ENCODE measurements around the gene SLC43A1.

SLC43A1 gene

DNA sequence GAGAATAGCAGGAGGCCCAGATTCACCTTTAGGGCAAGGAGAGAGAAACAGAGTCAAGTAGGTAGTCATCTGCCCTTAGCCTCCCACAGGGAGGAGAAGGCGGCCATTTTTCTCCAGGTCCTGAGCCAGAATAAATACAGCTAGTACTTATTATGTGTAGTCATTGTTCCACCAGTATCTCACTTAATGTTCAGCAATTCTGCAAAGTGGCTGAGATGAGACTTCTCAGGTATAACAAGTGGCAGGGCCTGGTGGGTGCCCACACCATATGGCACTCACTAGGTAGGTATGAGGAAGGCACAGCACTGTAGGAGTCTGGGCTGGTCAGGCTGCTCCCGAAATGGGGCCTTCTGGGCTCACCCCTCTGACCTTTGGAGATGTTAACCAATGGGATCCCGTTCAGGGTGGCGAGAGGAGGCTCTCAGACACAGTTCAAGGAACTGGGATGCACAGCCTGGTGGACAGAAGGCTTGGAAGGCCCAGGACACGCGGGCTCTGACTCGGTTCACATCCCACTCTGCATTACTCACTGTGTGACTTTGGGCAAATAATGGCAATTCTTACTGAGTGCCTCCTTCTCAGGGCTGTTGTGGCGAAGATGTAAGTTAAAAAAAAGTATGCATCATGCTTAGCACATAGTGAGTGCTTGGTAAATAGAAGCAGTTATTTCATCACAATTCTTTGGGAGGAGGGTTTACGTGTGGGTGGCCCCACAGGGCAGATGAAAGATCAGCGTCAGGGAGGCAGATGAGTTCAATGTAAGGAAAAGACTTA is 30.1 kb downstream of the SLC43A1 start:
- Histone ChIP-seq H3K36me3 (no peaks in the 10 kb centered on the region), H3K9me3 (no peaks in the 10 kb centered on the region), H3K27ac (peak overlapping the region; percentile 49), H3K4me1 (ENCODE audit: control insufficient read depth in 1 of 2, insufficient read depth in 1 of 2, low read depth in 1 of 2, low read length in 1 of 2) (peaks cover 69 to 75% of the 10 kb centered on the region in 2 experiments), H3K27me3 (peaks cover 10% of the 10 kb centered on the region), H3K4me3 (ENCODE audit: low read depth in 1 of 2, low read length in 1 of 2) (no peak overlapping the region)
- TF ChIP-seq, protein P1, sequence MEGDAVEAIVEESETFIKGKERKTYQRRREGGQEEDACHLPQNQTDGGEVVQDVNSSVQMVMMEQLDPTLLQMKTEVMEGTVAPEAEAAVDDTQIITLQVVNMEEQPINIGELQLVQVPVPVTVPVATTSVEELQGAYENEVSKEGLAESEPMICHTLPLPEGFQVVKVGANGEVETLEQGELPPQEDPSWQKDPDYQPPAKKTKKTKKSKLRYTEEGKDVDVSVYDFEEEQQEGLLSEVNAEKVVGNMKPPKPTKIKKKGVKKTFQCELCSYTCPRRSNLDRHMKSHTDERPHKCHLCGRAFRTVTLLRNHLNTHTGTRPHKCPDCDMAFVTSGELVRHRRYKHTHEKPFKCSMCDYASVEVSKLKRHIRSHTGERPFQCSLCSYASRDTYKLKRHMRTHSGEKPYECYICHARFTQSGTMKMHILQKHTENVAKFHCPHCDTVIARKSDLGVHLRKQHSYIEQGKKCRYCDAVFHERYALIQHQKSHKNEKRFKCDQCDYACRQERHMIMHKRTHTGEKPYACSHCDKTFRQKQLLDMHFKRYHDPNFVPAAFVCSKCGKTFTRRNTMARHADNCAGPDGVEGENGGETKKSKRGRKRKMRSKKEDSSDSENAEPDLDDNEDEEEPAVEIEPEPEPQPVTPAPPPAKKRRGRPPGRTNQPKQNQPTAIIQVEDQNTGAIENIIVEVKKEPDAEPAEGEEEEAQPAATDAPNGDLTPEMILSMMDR (IDR thresholded peaks at IDR 0.05), result no peak

DNA sequence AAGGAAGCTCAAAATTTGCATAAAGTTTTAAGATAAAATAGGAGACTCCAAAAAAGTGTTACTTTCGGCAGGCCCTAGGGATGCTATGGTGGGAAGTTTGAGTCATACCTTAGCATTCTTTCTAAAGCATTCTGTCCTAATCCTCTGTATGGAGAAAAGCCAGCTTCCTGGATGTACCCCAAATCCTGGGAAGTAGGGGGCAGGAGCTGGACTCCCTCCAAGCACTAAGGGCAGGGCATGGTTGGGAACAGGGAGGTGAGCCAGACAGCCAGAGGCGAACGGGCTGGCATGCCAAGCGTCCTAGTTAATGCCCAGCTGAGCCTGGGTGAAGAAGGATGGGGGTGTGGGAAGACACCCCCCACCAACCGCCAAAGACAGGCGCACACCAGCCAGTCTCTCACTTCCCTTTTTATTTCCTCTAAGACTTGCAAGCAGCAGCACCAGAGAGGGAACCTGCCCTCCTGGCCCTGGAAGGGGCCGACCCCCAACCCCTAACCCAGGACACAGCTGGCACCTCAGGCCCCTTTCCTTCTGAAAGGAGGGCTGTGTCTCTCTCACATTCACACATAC is 31.3 kb downstream of the SLC43A1 start:
- Histone ChIP-seq H3K4me1 (ENCODE audit: control insufficient read depth in 1 of 2, insufficient read depth in 1 of 2, low read depth in 1 of 2, low read length in 1 of 2) (peaks cover 68 to 73% of the 10 kb centered on the region in 2 experiments), H3K36me3 (no peaks in the 10 kb centered on the region), H3K4me3 (ENCODE audit: low read depth in 1 of 2, low read length in 1 of 2) (no peak overlapping the region), H3K27me3 (peaks cover 10% of the 10 kb centered on the region), H3K27ac (peak overlapping the region; percentile 49), H3K9me3 (no peaks in the 10 kb centered on the region)
- TF ChIP-seq, protein P1 (IDR thresholded peaks at IDR 0.05), result no peak

DNA sequence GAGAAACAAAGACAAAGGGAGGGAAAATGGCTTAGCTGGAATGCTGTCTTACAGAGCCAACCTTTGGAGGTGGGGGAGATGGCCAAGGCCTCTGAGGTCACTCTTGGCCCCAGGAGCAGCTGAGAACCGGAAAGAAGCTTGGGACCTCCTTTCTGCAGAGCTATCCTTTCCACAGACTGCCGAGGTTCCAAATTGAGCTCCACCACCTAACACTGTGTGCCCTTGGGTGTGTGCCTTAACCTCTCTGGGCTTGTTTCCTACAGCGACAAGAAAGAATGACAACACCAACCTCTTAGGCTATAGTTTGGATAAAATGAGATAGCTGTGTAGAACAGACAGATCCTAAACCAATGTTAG is 32.0 kb downstream of the SLC43A1 start:
- no peaks in the 10 kb centered on the region for H3K36me3 ChIP-seq
- no peak overlapping the region for H3K27ac ChIP-seq
- H3K9me3 ChIP-seq, result no peaks in the 10 kb centered on the region
- peaks cover 10% of the 10 kb centered on the region for H3K27me3 ChIP-seq
- H3K4me1 ChIP-seq (ENCODE audit: control insufficient read depth in 1 of 2, insufficient read depth in 1 of 2, low read depth in 1 of 2, low read length in 1 of 2), result peaks cover 61 to 66% of the 10 kb centered on the region in 2 experiments
- peak overlapping the region in 1 of 2 experiments; percentile 61 for H3K4me3 ChIP-seq (ENCODE audit: low read depth in 1 of 2, low read length in 1 of 2)
- TF ChIP-seq, protein P1 (IDR thresholded peaks at IDR 0.05), result no peak

DNA sequence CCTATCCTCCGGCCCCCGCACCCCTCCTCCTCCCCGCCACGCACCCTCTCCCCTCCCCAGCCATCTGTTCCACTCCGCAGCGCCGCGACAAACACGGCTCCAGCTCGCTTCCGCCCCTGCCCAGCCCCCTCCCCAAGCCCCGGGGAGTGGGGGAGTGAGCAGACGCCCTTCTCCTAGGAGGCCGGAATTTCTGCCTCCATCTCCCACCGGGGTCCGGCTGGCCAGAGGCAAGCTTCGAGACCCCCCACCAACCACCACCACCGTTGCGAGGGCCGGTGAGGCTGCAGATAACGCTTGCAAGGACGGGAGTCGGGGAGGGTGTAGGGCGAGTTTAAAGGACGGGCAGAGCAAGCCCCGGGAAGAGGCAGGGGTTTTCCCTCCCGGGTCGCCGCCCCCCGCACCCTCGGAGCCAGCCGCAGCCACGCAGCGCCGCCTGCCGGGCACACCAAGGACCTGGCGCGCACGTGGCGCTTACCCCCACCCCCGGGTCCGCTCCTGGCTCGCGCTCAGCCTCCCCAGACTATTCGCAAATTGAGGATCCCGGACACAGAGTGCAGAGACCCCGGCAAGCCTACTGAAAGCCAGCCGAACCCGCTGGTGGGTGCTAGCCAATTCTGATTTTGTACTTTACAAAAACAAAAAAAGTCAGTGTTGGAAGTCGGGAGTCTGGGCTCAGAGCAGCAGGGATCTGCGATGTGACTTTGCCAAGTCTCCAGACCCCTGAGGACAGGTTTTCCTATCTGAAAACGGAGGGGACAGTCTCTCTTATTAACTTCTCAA is 32.5 kb downstream of the SLC43A1 start:
- Histone ChIP-seq H3K4me1 (ENCODE audit: control insufficient read depth in 1 of 2, insufficient read depth in 1 of 2, low read depth in 1 of 2, low read length in 1 of 2) (peaks cover 55 to 60% of the 10 kb centered on the region in 2 experiments), H3K4me3 (ENCODE audit: low read depth in 1 of 2, low read length in 1 of 2) (peak overlapping the region; percentile 48 to 61)

More for the DNA sequence above, 32.5 kb downstream of the SLC43A1 start:
- Histone ChIP-seq H3K27me3 (peaks cover 15% of the 10 kb centered on the region), H3K36me3 (no peaks in the 10 kb centered on the region), H3K9me3 (no peaks in the 10 kb centered on the region), H3K27ac (no peak overlapping the region)
- TF ChIP-seq, protein P1 (IDR thresholded peaks at IDR 0.05), result peak; percentile 59
